NCI-H1105 treated with DMSO at 0.1 percent for 48 hours (cell line): ENCODE data around the gene TK1.

Source experiments
- DNase-seq: peaks from one replicate; lab custom pipeline; 2025; lab: John Stamatoyannopoulos, UW

TK1 gene

GRCh38 chr17:78133971-78134898, 52.6 kb downstream of the TK1 start:
- DNase-seq, result peak; percentile 1

- DNase-seq, result no peak
Observed at GRCh38 chr17:78133179-78133951, 53.5 kb downstream of the TK1 start.

- no peak for DNase-seq
Observed at GRCh38 chr17:78132767-78133178, 54.1 kb downstream of the TK1 start.

- DNase-seq, result no peak
Observed at GRCh38 chr17:78132084-78132676, 54.7 kb downstream of the TK1 start.

GRCh38 chr17:78131172-78132083, 55.4 kb downstream of the TK1 start:
- DNase-seq, result no peak

- DNase-seq, result no peak
Observed at GRCh38 chr17:78130437-78131101, 56.3 kb downstream of the TK1 start, which contains the start of gene TMC8. Gene TMC8, plus strand, starts transcription at chr17:78130771. Its CDS starts 818 bp downstream, at chr17:78131589.

- DNase-seq, result no peak
Observed at GRCh38 chr17:78130090-78130436, 56.8 kb downstream of the TK1 start.

- no peak for DNase-seq
Observed at GRCh38 chr17:78129351-78130089, 57.3 kb downstream of the TK1 start.

GRCh38 chr17:78128551-78129350, 58.1 kb downstream of the TK1 start, which contains the start of gene TMC6:
Gene TMC6, minus strand, starts transcription at chr17:78128755. Its CDS starts 1,923 bp downstream, at chr17:78126832.
- DNase-seq, result peak; percentile 56

- no peak for DNase-seq
Observed at GRCh38 chr17:78127888-78128550, 58.8 kb downstream of the TK1 start.

GRCh38 chr17:78127239-78127887, 59.5 kb downstream of the TK1 start:
- no peak for DNase-seq

GRCh38 chr17:78126895-78127238, 60.0 kb downstream of the TK1 start:
- no peak for DNase-seq

GRCh38 chr17:78125976-78126894, 60.6 kb downstream of the TK1 start:
- DNase-seq, result no peak

GRCh38 chr17:78125138-78125913, 61.5 kb downstream of the TK1 start:
- no peak for DNase-seq

GRCh38 chr17:78124836-78125137, 62.1 kb downstream of the TK1 start:
- no peak for DNase-seq
